ENCODE data around the gene TRIM63.

TRIM63 gene

DNA sequence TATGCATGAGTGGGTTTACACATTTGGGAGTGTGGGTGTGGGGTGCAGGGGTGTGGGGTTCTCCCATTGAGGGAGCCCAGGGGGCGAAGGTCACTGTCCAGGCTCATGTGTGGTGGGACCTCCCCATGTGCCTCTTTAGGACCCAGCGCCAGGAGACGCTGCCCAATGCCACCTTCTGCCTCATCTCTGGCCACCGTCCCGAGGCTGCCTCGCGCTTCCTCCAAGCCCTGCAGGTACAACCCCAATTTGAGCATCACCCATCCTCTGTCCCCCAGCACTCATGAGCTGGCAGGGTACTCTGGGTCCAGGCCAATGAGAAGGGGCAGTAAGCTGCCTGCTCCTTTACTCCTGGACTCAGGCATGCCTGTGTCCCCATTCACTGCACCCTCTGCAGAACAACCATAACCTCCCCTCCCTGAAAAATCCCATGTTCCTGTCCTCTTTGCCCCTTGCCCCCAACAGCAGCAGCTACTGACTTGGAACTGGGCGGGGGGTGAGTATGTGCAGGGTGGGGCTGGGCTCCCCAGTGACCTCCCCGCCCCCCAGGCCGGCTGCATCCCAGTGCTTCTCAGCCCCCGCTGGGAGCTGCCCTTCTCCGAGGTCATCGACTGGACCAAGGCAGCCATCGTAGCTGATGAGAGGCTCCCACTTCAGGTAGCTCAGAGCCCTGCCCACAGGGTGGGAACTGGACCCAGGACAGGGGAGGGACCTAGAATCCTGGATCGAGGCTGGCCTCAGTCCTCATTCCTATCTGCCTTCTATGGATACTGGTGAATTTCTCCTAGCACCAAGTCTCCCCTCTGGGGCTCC, 38.2 kb downstream of the TRIM63 start:
- Histone ChIP-seq H3K27ac (no peak overlapping the region), H3K4me3 (no peak overlapping the region)
- TF ChIP-seq, protein P1, sequence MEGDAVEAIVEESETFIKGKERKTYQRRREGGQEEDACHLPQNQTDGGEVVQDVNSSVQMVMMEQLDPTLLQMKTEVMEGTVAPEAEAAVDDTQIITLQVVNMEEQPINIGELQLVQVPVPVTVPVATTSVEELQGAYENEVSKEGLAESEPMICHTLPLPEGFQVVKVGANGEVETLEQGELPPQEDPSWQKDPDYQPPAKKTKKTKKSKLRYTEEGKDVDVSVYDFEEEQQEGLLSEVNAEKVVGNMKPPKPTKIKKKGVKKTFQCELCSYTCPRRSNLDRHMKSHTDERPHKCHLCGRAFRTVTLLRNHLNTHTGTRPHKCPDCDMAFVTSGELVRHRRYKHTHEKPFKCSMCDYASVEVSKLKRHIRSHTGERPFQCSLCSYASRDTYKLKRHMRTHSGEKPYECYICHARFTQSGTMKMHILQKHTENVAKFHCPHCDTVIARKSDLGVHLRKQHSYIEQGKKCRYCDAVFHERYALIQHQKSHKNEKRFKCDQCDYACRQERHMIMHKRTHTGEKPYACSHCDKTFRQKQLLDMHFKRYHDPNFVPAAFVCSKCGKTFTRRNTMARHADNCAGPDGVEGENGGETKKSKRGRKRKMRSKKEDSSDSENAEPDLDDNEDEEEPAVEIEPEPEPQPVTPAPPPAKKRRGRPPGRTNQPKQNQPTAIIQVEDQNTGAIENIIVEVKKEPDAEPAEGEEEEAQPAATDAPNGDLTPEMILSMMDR (IDR thresholded peaks at IDR 0.05), result no peak
- DNase-seq (ENCODE audit: low spot score), result no peak

DNA sequence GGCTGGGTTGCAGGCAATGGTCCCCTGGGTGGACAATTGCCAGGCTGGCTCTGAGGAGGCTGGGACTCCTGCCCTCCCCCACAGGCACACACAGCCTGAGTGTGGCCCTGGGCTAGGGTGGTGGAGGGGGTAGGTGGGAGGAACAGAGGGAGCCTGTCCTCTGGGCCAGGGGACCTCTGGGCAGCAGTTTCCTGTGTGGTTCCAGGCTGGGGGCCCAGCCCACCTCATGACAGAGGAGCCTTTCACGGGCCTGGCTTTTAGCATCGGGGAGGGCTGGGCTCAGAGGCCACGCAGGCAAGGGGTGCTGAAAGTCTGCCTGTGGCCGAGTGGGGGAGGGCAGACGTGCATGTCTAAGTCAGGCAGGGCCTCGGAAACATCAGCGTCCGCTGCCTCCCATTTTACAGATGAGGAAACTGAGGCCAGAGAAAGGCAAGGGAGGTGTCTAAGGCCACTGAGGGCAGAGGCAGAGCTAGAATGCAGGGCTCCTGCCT, 38.9 kb downstream of the TRIM63 start:
- TF ChIP-seq, protein P1 (IDR thresholded peaks at IDR 0.05), result no peak
- DNase-seq (ENCODE audit: low spot score), result no peak
- Histone ChIP-seq H3K27ac (no peak overlapping the region), H3K4me3 (no peak overlapping the region)

DNA sequence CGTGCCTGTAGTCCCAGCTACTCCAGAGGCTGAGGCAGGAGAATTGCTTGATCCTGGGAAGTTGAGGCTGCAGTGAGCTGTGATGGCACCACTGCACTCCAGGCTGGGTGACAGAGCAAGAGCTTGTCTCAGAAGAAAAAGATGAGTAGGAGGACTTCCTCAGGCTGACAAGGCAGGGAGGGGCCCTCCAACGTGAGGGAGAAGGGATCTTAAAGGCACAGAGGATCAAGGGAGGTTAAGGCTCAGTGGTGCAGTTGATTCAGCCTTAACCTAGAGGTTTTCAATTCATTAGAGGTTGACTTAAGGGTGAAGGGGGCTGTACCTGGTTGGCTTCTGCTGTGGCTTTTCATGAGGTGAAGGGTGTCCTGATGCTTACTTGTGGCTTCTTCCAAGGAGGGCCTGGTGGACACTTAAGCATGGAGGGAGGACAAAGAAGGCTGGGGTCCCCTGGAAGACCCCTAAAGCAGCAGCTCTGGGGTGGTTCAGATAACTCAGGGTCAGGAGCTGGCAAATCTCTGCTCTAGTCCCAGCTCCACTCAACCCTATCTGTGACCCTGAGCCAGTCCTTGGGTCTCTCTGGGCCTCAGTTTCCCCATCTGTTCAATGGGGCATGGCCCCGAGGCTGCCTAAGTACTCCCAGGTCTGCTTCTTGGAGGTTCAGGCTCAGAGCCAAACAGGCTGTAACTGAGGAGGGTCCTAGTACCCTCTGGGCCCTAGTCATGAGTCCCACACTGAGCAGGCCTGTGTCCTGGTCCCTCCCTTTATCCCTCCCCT, 39.5 kb downstream of the TRIM63 start:
- no peak for DNase-seq (ENCODE audit: low spot score)
- Histone ChIP-seq H3K4me3 (no peak overlapping the region), H3K27ac (no peak overlapping the region)
- TF ChIP-seq, protein P1 (IDR thresholded peaks at IDR 0.05), result no peak

DNA sequence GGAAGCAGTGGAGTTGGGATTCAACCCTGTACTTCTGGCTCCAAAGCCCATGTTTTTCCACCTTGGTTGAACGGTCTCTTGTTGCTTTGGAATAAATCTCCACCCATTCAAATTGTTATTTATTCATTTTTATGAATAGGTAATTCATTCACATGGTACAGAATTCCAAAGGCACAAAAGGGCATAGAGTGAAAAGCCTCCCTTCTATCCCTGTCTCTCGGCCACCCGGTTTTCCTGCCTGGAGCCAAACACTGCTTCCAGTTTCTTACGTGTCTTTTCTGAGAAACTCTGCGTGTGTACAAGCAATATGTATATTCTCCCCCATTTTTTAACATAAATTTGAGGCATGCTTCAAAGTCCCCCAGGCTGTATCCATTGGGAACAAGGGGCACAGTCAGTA, 41.9 kb downstream of the TRIM63 start:
- TF ChIP-seq, protein P1 (IDR thresholded peaks at IDR 0.05), result no peak
- Histone ChIP-seq H3K27ac (no peak overlapping the region), H3K4me3 (no peak overlapping the region)
- DNase-seq (ENCODE audit: low spot score), result no peak

DNA sequence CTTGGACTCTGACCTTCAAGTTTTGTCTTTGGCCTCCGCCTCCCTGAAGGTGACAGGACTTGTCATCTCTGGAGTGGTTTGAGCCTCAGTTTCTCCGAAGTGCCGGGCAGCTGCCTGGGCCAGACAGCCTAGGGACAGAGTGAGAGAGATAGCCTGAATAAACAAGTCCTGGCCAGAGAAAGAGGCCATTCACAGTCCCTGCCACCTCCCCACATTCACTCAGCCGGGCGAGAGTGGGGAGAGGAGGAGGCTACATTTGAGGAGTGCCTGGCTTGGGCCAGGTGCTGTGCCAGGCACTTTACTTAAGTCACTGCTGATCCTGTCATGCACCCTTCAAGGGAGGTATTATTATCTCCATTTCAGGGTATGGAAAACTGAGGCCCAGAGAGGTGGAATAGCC, 42.4 kb downstream of the TRIM63 start:
- TF ChIP-seq, protein P1 (IDR thresholded peaks at IDR 0.05), result no peak
- no peak for DNase-seq (ENCODE audit: low spot score)
- Histone ChIP-seq H3K27ac (peak overlapping the region in 1 of 2 donors; percentile 11), H3K4me3 (no peak overlapping the region)

DNA sequence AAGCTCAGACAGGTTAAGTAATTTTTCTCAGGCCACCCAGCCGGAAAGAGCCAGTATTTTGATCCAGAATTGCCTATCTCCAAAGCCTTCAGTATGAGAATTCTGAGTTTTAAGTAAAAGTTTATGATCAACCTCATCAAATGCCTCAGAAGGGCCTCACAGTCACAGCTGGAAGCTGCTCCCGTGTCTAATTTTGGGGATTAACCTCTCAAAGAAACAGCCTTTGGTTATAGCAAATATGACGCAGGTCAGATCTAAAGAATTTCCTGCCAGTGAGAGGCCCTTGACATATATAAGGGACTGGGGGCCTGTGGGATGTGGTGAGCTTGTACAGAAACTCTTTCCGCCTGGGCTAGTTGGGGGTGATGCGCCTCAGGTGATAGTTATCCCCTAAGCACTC, 43.6 kb downstream of the TRIM63 start:
- no peak for DNase-seq (ENCODE audit: low spot score)
- H3K27ac ChIP-seq, result no peak overlapping the region
- H3K4me3 ChIP-seq, result no peak overlapping the region
- TF ChIP-seq, protein P1 (IDR thresholded peaks at IDR 0.05), result no peak
